Middle frontal gyrus (tissue), 1 donor: ENCODE measurements around the gene FANK1.
"Not testable (repeated sequence)": the region's sequence is repeated elsewhere in the genome, so short reads cannot be mapped to it uniquely, and the experiment has no call there.

Experiments used
- DNase-seq: peaks from one replicate; pipeline ENCODE4 v3.0.0-alpha.2; 2015; ENCODE audit warnings: low spot score; ENCODE audit errors: extremely low spot score

Gene FANK1

GRCh38 chr10:125927265-125927664, 30.9 kb downstream of the FANK1 start:
- DNase-seq: not testable (repeated sequence)

- DNase-seq: no peak
Observed at GRCh38 chr10:125928928-125929585, 32.7 kb downstream of the FANK1 start.

- no peak for DNase-seq
Observed at GRCh38 chr10:125929618-125930017, 33.3 kb downstream of the FANK1 start.

- no peak for DNase-seq
Observed at GRCh38 chr10:125933693-125934092, 37.3 kb downstream of the FANK1 start.

- no peak for DNase-seq
Observed at GRCh38 chr10:125936331-125936730, 40.0 kb downstream of the FANK1 start.

GRCh38 chr10:125940515-125940914, 44.2 kb downstream of the FANK1 start:
- DNase-seq: no peak

- no peak for DNase-seq
Observed at GRCh38 chr10:125951290-125951689, 54.9 kb downstream of the FANK1 start.

GRCh38 chr10:125953778-125954385, 57.5 kb downstream of the FANK1 start:
- no peak for DNase-seq

GRCh38 chr10:125955766-125956165, 59.4 kb downstream of the FANK1 start:
- DNase-seq: no peak

- no peak for DNase-seq
Observed at GRCh38 chr10:125961743-125962142, 65.4 kb downstream of the FANK1 start.

GRCh38 chr10:125962200-125962599, 65.8 kb downstream of the FANK1 start:
- DNase-seq: no peak

- no peak for DNase-seq
Observed at GRCh38 chr10:125964558-125964957, 68.2 kb downstream of the FANK1 start.

GRCh38 chr10:125967533-125967932, 71.2 kb downstream of the FANK1 start:
- no peak for DNase-seq

- not testable (repeated sequence) for DNase-seq
Observed at GRCh38 chr10:125970077-125970630, 73.8 kb downstream of the FANK1 start.

- DNase-seq: no peak
Observed at GRCh38 chr10:125976960-125977605, 80.7 kb downstream of the FANK1 start.

GRCh38 chr10:125979976-125980375, 83.6 kb downstream of the FANK1 start:
- no peak for DNase-seq

GRCh38 chr10:125980521-125981035, 84.2 kb downstream of the FANK1 start:
- DNase-seq: no peak

- DNase-seq: peak; percentile 80
Observed at GRCh38 chr10:125982260-125982948, 86.0 kb downstream of the FANK1 start.

- DNase-seq: no peak
Observed at GRCh38 chr10:125983161-125983560, 86.8 kb downstream of the FANK1 start.

- DNase-seq: no peak
Observed at GRCh38 chr10:125983656-125984055, 87.3 kb downstream of the FANK1 start.

- DNase-seq: no peak
Observed at GRCh38 chr10:125984346-125984745, 88.0 kb downstream of the FANK1 start.
